ENCODE data around the gene AKT1S1. TPM values are rescaled to one million over a fixed set of nuclear protein-coding genes. Genes with fewer than 3 reads are reported as not detected.

AKT1S1 gene
- total and polyA plus RNA-seq, 7 donors = 48.0 to 103 (median 57.7) TPM

DNA sequence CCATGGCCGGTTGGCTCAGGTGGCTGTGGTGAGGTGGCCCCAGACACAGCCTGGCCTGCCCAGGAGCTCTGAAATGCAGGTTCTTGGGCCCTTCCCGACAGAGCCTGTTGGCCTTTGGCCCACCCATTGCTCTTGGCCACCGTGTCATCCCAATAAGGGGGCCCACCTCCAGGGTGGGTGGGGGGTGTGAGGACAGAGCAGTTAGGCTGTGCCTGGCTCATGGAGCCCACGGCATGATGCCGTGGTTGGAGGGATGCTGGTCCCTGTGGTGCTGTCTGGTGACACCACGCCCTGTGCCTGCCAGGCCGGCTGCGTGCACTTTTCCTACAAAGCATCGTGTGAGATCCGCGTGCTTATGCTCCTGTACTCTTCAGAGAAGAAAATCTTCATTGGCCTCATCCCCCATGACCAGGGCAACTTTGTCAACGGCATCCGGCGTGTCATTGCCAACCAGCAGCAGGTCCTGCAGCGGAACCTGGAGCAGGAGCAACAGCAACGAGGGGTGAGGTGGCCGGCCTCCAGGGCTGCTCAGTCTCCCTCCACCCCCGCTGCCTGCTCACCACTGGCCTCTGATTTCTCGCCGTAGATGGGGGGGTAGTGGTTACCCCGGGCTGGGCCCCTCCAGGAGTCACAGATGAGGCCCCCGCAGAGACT is 17.3 kb downstream of the AKT1S1 start:
- intact Hi-C loops (cut with DNase I) = loop anchor here in 1 of 2 donors (1.0 kb wide), 1 partner anchor 19 kb away; no protein-coding TSS in a partner anchor
- TF ChIP-seq CTCF (IDR thresholded peaks at IDR 0.05) = no peak
- peak in 1 of 2 donors; percentile 56 for DNase-seq
- Histone ChIP-seq H3K4me3 (no peak overlapping the region), H3K9me3 (no peaks in the 10 kb centered on the region), H3K36me3 (ENCODE audit: insufficient read depth in 1 of 2, low read depth in 1 of 2) (peaks cover 7 to 93% of the 10 kb centered on the region in 2 donors), H3K4me1 (peaks cover 1% of the 10 kb centered on the region), H3K27me3 (ENCODE audit: insufficient read depth in 3 of 3, low read length in 2 of 3) (no peaks in the 10 kb centered on the region), H3K27ac (no peak overlapping the region)
- 68 to 81% (median 74%) methylated on average over 21 to 22 of the region's 22 CpGs for WGBS, 3 donors
- ATAC-seq = no peak

- H3K27me3 ChIP-seq (ENCODE audit: insufficient read depth in 3 of 3, low read length in 2 of 3) = no peaks in the 10 kb centered on the region
- no peak overlapping the region for H3K4me3 ChIP-seq
- H3K9me3 ChIP-seq = no peaks in the 10 kb centered on the region
- peaks cover 7 to 86% of the 10 kb centered on the region in 2 donors for H3K36me3 ChIP-seq (ENCODE audit: insufficient read depth in 1 of 2, low read depth in 1 of 2)
- no peak for TF ChIP-seq CTCF (IDR thresholded peaks at IDR 0.05)
- H3K4me1 ChIP-seq = peaks cover 6% of the 10 kb centered on the region
- peak; percentile 38 to 57 for DNase-seq
- 75 to 83% (median 78%) methylated on average over 36 to 37 of the region's 37 CpGs for WGBS, 3 donors
- peak overlapping the region; percentile 36 for H3K27ac ChIP-seq
- ATAC-seq = peak; percentile 7 to 14 (median 10)
- intact Hi-C loops (cut with DNase I) = no loop called here
Measured at GRCh38 chr19:49858088-49858985, 18.8 kb downstream of the AKT1S1 start.

GRCh38 chr19:49857838-49858087 is 19.4 kb downstream of the AKT1S1 start:
- no peaks in the 10 kb centered on the region for H3K9me3 ChIP-seq

GRCh38 chr19:49857061-49857837 is 19.9 kb downstream of the AKT1S1 start:
- peaks cover 17% of the 10 kb centered on the region for H3K4me1 ChIP-seq
- ATAC-seq (no peak), DNase-seq (peak in 1 of 2 donors; percentile 48)
- intact Hi-C loops (cut with DNase I) = no loop called here
- H3K4me3 ChIP-seq = no peak overlapping the region
- WGBS, 3 donors = 89 to 90% (median 90%) methylated on average over 26 of the region's 26 CpGs
- H3K27me3 ChIP-seq (ENCODE audit: insufficient read depth in 3 of 3, low read length in 2 of 3) = no peaks in the 10 kb centered on the region
- peaks cover 7 to 80% of the 10 kb centered on the region in 2 donors for H3K36me3 ChIP-seq (ENCODE audit: insufficient read depth in 1 of 2, low read depth in 1 of 2)
- no peaks in the 10 kb centered on the region for H3K9me3 ChIP-seq
- no peak overlapping the region for H3K27ac ChIP-seq
- TF ChIP-seq CTCF (IDR thresholded peaks at IDR 0.05) = no peak

More at GRCh38 chr19:49857838-49858087, 19.4 kb downstream of the AKT1S1 start:
- no peak for DNase-seq
- H3K36me3 ChIP-seq (ENCODE audit: insufficient read depth in 1 of 2, low read depth in 1 of 2) = peaks cover 7 to 83% of the 10 kb centered on the region in 2 donors
- H3K4me1 ChIP-seq = peaks cover 12% of the 10 kb centered on the region
- no peak overlapping the region for H3K4me3 ChIP-seq
- H3K27ac ChIP-seq = no peak overlapping the region
- ATAC-seq = no peak
- intact Hi-C loops (cut with DNase I) = no loop called here
- TF ChIP-seq CTCF (IDR thresholded peaks at IDR 0.05) = no peak
- H3K27me3 ChIP-seq (ENCODE audit: insufficient read depth in 3 of 3, low read length in 2 of 3) = no peaks in the 10 kb centered on the region
- WGBS, 3 donors = 75 to 82% (median 80%) methylated on average over 5 of the region's 5 CpGs

All from psoas muscle (tissue), 8 donors.